ENCODE results near the gene ZNF778.
"Not testable (repeated sequence)": the region's sequence is repeated elsewhere in the genome, so short reads cannot be mapped to it uniquely, and the experiment has no call there.

The ZNF778 gene

DNA sequence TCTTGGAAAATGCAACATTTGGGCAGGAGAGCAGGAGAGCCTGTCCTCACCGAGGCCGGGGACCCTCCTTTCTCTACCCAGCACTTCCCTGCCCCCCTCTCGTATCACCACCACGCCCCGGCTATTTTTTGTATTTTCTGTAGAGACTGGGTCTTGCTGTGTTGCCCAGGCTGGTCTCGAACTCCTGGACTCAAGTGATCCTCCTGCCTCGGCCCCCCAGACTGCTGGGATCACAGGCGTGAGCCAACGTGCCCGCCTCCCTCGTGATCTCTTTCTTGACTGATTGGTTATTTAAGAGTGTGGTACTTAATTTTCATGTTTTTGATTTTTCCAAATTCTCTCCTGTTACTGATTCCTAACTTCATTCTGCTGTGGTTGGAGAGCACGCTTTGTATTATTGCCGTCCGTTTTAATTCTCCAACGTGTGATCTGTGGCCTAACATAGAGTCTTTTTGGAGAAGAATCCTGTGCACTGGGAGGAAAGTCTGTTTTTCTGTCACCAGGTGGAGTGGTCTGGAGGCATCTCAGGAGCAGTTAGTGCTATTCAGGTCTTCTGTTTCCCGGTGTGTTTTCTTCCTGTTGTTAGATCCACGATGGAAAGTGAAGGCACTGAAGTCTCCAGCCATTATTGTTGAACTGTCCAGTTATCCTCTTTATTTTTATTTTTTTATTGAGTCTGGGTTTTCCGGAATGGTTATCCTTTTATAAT is 40.4 kb downstream of the ZNF778 start:
- no peak for DNase-seq

DNA sequence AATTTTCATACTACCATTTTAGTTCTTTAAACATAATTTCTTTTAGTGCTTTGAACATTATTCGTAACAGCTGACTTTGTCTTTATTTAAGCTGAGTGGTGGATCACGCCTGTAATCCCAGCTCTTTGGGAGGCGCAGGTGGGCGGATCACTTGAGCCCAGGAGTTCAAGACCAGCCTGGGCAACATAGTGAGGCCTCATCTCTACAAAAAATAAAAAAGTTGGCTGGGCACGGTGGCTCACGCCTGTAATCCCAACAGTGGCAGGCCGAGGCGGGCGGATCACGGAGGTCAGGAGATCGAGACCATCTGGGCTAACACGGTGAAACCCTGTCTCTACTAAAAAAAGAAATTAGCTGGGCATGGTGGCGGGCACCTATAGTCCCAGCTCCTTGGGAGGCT is 42.4 kb downstream of the ZNF778 start:
- DNase-seq: not testable (repeated sequence)

DNA sequence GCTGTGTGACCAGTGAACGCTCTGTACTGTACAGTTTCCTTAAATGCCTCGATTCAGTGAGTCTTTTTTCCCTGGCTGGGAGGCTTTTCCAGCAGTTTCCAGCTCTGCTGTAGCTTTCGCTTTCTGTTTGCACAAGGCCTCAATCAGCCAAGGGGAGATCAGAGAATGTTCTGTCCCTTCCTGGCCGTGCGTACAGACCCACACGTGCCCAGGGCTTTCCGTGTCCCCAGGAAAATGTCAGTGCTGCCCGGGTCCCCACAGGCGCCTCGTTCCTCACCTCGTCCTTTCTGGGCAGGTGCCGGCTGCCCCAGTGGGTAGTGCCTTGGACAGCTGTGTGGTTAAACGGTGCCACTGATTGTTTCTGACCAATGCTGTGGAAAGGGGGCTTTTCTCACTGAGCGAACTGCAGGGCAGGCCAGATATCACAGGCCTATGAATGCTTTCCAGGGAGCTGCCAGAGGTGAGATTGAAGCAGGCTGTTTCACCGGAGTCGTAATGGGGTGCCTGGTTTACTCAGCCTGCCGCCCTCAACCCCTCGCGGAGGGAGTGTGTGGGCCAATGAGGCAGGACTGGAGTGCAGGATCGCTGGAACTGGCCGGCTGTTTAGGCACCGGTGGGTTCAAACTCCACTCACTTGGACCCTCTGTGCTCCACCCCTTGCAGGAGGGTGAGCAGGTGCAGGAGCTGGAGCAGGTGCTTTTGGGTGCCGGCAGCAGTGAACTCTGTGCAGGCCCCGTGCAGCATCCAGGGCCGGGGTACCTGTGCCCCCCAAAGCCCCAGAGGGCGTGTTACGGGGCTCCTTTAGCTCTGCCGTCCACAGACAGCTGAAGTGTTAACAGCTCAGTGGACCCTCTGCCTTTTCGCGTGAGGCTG is 44.4 kb downstream of the ZNF778 start:
- no peak for DNase-seq

DNA sequence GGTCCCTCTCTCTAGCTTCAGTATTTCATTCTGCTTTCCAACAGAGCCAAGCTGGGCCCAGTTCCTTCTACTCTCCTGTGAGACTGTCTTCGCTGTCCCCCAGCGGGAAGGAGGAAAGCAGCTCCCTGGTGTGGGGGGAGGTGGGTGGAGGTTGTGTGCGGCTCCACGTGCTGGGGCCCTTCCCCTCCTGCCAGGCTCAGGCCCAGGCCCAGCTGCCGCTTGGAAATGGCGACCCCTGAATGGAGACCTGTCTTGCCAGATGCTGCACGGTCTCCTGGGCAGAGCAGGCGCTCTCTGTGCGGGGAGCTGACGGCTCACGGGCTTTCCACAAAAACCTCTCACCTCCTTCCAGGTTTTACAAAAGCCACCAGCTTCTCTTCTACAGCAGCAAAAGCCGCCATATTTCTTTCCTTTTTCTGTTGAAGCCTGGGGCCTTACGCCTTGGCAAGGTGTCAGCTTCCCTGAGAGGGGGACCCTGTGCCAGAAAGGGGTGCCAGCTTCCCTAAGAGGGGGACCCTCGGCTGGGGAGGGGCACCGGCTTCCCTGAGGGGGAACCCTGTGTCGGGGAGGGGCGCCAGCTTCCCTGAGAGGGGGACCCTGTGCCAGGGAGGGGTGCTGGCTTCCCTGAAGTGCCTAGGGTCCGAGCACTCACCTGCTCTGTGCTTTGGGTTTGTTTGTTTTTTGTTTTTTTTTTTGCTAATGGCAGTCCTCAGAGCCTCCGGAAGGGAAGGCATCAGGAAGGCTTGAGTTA is 47.5 kb downstream of the ZNF778 start:
- no peak for DNase-seq

DNA sequence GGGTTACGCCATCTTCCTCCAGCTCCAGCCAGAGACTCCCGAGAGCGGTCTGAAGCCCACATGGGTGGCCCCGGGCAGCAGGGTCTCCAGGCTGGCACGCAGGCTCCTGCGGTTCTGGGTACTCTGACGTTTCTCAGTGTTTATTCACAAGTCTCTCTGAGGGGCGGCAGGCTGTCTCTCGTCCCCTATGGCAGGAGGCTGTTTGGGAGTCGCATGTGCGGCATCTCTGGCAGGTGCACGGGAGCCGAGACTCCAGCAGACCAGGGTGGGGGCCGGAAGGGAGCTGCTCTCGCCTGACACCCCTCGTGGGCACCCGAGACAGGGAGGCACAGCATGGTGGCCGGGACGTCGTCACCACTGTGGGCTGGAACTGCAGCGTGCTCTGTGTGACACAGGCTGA is 48.1 kb downstream of the ZNF778 start:
- DNase-seq: no peak

DNA sequence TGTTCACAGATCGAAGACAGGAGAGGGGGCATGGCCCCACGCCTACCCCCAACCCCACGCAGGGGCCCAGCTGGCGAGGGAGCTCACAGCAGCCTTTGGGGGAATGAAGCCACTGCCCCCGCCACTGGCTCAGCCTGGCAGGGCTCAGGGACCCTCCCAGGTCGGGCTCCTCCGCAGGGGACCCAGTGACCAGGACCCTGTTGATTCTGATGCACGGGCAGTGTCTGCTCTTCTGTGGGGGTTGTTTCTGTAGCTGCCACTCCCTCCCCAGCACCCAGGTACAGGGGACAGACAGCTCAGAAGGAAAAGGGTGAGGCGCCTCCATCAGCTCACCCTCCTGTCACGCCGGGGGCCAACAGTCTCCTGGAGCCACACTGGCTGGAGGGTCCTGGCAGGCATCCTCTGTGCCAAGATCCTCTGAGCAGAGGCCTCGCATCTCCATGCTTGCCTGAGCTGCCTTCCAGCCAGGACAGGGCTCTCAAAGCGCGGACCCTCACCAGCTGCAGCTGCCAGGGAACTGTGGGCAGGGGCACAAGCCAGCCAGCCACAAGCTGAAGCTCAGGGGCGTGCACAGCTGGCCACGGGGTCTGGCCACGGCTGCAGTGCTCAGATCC is 49.1 kb downstream of the ZNF778 start:
- DNase-seq: no peak

DNA sequence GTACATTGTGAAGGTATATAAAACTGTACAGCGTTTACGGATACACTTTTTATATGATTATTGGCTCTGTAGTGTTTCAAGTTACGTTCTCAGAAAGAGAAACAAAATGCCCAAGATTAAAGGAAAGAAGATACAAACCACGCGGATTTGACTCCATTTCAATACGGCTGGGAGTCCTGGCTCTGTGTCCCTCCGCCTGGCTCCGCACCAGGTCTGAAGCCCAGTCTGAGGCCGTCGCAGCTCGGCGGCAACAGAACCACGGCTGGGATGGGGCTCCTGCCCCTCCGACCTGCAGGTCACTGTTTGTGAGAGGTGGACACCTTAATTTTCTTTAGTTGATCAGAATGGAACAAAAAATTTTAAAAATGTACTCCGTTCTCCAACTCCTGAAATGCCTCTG is 50.2 kb downstream of the ZNF778 start:
- DNase-seq: not testable (repeated sequence)

DNA sequence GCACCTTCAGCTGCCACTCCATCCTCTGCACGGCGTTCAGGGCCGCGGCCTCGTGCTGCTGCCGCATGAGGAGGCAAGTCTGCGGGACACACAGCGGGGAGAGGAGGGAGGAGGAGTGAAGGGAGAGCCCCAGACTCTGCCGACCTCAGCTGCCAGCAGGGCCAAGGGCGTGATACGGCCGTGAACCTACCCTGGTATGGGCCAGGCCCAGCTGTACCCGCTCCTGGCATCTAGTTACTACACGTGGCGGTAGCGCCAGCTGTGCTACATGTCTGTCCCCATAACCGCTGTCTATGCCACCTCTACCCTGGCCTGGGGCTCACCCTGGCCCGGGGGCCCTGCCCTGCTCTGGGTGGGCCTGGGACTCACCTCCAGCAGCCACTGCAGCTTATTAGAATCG is 51.1 kb downstream of the ZNF778 start:
- DNase-seq: no peak

DNA sequence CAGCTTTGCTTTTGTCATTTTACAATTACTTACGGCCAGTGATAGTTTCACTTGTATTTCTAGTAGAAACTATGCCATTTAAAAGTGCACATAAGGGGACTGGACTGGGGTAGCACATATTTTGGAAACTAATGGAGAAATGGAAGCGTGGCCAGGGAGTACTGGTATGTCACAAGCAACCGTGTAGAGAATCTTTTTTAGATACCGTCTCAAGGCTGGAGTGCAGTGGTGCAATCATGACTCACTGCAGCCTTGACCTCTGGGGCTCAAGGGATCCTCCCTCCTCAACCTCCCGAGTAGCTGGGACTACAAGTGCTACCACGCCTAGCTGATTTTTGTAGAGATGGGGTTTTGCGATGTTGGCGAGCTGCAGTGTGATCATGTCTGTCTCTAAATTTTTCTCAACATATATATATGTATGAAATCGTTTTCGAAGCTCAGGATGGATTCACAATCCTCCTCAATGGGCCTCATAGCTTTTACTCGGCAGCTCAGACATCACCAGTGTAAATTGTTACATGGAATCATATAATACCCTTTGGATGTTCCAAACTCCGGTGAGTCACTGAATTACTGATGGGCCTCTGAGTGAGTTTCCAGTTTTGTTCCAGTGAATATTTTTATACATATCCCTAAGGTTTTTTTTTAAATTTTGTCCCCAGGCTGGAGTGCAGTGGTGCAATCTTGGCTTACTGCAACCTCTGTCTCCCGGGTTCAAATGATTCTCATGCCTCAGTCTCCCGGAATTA is 51.7 kb downstream of the ZNF778 start:
- no peak for DNase-seq

DNA sequence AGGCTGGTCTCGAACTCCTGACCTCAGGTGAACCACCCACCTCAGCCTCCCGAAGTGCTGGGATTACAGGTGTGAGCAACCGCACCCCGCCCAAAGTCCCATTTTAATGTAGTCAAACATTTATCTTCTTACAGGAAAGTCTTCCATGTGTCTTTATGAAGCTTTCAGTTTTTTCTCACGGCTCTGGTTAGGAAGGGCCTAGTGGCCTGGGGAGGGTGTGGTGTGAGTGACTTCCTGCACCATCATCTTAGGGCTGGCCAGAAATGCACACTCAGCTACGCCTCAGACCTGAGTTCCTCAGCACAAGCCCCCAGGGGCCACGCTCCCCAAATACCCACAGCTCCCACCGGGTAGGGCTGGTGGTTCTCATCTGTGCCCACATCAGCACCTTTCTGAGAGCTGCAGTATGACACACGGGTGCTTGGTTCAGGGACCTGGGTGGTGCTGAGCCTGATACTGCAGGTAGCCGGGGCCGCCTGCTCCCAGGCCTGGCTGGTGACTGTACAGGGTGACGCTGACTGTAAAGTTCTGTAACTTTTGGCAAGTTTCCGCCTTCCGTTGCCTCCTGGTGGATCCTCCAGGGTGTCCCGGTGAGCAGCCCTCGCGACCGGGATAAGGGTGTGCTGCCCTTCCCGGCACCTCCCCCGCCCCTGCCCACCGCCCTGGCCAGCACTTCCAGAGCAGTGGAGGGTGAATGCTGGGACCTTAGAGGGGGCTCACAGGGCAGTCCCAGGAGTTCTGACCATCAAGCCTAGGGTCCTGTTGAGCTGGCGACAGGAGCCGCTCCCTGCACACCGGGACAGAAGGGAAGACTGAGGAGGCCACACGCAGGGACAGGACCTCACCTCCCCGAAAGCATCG is 52.5 kb downstream of the ZNF778 start:
- DNase-seq: no peak

DNA sequence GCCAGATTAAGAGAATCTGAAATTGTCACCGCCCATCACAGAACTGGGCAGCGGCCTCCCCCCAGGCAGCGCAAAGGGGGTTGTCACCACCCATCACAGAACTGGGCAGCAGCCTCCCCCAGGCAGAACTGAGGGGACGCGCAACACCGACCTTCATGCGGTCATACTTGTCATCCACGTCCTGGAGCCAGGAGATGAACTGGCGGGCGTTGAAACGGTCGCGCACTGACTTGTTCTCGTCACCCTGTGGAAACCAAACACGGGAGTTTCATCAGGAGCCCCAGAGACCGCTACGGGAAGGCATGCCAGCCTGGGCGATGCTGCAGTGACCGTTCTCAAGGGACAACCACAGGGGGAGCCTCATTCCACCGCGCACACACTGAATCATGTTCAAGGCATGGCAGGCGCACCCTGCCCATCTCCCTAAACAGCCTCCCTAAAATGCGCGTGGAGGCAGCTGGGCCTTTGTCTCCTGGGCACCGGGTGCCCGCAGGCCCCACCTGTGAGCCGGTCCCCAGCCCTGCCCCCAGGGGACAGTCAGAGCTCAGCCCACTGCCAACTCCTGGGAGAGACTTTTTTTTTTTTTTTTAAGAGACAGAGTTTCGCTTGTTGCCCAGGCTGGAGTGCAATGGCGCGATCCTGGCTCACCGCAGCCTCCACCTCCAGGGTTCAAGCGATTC is 53.3 kb downstream of the ZNF778 start:
- DNase-seq: no peak

DNA sequence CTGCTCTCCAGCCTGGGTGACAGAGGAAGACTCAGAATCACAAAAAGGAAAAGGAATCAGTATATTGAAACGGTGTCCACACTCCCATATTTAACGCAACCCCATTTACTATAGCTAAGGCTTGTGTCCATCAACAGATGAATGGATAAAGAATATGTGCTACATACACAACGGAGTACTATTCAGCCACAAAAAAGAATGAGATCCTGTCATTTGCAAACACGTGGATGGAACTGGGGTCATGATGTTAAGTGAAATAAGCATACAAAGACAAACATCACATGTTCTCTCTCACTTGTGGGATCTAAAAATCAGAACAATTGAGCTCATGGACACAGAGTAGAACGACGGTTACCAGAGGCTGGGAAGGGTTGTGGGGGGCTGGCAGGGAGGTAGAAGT is 55.1 kb downstream of the ZNF778 start:
- DNase-seq: no peak

DNA sequence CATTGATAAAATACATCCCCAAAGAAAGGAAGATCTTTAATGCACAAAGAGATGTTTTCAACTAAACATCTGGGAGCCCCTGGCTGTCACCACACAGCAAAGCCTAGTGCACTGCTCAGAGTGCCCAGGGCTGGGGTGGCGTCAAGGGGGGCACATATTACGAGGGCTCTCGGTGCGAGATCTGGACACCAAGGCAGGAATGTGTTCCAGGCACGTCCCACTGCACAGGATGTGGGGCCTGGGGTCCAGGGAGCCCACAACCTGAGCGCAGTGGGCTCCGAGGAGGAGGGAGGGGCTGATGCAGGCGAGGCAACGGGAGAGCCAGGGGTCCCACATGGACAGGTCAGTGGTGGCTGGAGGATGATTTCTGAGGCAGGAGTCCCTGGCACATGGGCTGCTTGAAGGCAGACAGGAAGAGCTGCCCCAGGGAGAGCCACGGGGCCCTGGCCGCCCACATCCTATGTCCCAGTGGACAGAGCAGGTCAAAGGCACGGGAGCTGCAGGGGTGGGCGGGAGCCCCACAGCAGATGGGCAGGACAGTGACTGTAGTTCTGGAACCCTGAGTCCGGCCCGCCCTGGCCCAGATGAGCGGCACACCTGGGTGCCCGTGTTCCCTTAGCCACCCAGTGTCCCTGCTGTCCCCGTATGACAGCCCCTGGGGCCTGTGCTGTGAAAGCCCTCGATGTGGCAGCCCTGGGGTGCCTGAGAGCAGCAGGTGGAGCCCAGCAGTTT is 56.4 kb downstream of the ZNF778 start:
- DNase-seq: no peak

DNA sequence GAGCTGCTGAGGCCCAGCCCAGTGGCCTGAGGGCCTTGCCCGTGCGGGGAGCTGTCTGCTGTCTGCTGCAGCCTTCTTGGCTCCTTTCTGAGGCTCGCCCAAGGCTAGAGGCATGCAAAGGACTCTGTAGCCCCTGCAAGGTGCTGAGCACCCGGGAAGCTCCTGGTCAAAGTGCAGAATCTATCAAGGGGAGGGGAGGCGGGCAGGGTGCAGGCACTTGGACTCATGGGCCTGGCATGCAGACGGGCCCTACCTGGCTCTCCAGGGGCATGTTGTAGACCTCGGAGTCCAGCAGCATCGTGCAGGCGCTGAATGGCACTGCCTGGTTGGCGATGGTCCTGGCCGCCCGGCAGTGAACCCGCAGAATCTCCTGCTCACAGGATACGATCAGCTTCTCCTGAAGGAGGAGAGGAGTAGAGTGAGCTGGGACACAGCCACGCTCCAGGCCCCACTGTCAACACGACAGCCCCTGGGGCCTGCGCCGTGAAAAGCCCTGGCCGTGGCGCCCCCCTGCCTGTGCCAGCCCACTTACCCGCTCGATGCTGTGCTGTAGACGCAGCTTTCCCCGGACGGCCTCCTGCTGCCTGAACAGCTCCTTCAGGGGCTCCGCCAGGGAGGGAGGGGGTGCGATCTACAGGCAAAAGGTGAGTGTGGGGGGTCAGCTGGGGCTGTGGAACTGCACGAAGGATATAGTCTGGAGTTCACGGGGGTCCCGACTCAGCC is 57.2 kb downstream of the ZNF778 start:
- DNase-seq: no peak

DNA sequence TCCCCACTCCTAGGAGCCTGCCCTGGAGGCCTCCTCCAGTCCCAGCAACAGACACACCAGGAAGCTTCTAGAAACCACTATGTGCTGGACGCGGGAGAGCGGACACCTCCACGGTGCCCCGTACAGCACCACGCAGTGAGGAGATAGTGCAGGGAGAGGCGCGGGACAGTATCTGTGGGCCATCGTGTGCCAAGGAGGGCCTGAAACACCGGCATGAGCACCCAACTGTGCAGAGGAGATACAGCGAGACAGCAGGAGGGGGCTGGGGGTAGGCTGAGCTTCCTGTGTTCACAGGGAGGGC is 57.7 kb downstream of the ZNF778 start:
- no peak for DNase-seq

DNA sequence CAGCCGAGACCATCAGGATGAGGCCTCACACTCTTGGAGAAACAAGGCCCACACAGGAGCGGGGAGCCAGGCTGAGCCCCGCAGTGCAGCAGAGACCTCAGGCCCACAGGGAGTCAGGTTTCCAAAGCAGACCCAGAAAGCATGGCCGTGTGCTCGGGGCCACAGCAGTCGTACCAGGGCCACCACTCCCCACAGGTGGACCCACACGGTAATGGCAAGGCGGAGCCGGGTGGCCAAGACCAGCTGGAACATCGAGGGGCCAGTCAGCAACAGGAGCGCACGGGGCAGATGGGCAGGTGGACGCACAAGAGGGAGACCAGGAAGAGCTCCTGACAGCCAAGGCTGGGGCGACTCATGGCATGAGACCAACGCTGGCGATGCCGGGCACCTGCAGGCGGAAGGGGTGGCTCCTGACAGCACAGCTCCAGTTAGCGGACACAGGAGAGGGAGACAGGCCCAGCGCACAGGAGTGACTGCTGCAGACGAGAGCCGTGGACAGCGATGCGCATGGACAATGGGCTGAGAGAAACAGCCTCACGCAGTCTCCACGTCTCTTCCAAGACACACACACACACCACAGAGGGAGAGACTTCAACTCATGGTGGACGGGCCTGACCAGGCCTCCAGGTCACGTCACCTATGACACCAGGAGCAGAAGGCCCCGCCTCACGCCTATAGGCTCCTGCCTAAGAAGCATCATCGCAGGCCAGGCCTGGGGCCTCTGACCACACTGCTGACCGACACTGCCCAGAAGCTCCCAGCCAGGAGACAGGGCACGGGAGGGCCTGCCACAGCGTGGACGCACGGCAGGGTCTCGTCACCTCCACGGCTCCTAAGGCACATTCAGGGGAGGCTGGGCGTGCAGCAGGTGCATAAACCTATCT is 58.6 kb downstream of the ZNF778 start:
- DNase-seq: no peak

DNA sequence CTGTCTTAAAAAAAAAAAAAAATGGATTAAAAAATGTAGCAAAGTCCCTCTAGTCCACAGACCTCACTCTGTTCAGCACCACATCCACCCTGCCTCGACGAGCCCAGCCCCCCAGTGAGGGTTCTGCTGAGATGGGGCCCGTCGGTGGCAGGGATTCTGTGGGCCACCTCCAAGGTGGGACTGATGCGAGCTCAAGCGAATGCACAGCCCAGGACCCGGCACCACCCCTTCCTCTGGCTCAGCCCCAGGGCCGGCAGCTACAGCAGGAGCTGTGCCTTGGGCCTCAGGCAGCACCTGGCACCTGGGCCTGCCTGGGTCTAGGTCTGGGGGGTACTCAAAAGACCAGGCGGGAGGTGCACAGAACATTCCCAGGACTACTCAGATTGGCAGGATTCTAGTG is 59.5 kb downstream of the ZNF778 start:
- DNase-seq: no peak

DNA sequence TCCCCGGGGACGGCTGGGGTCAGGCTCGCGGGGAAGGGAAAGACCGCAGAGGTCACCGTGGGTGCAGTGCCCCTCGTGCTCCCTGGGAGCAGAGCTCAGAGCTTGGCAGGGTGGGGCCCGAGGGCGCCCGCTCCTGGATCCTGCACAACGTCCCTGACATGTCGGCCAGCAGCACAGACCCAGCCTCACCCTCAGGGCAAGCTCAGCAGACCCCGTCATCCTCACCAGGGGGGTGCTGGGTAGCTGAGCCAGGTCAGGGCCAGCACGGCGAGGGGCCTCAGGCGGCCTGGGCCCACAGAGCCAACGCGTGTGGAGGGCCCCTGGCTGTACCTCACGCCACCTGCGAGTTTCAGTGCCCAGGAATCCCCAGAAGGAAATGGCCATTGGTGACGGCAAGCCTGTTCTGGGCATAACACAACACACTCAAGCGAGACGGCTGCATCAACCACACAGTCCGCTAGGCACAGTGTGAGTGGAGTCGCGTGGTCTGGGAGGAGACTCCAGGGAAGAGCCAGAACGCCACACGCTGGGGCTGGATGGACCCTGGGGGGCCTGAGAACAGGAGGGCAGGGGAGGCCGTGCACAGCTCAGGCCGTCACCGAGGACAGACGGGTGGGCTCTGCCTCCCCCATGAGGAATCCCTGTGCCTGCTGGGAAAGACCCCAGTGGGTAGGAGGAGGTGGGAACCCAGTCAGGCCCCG is 60.3 kb downstream of the ZNF778 start:
- DNase-seq: no peak
